ENCODE data around the gene CHCHD3. TPM values are rescaled to one million over a fixed set of nuclear protein-coding genes. Genes with fewer than 3 reads are reported as not detected.

The CHCHD3 gene
- total RNA-seq, 1 donor from 2014 or later, result 62.1 TPM

DNA sequence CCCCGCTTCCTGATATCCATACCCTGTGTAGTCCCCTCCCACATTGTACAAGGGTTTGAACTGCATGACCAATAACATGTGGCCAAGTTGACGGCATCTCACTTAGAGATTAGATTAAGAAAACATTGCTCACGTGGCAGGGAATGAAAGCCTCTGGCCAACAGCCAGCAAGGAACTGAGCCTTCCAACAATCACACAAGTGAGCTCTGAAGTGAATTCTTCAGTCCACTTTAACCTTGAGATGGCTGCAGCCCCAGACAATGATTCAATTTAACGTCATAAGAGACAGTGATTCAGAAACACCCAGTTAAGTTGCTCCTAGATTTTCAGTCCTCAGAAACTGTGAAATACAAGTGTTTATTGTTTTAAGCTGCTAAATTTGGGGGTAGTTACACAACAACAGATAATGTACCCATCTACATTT is 339.7 kb downstream of the CHCHD3 start:
- no peaks in the 10 kb centered on the region for H3K27me3 ChIP-seq (ENCODE audit: control insufficient read depth, insufficient read depth, low read length)
- H3K36me3 ChIP-seq (ENCODE audit: control insufficient read depth, insufficient read depth, low read length), result no peaks in the 10 kb centered on the region
- FAIRE-seq, result no peak
- no peak for TF ChIP-seq CTCF (IDR thresholded peaks at IDR 0.05; ENCODE audit: insufficient read depth, low read length, severe bottlenecking)
- peak; percentile 79 for DNase-seq (ENCODE audit: low read depth)
- no peak overlapping the region for H3K4me3 ChIP-seq (ENCODE audit: low read depth, low read length)

DNA sequence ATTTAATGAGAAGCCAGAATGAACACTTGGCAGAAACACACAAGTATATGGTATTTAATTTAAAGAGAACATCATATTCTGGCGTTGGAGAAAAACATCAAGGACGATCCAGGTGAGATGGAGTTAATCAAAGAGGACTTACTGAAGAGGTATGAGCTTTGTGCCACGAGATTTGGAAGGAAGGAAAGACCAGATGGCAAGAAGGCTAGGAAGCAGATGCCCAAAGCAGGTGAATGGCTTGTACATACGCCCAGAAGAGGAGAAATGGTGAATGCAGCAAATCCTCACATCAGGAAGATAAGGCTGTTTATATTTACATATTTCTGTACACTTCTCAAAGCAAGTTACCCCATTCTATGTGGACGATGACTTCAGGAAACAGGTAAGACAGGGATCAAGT is 341.7 kb downstream of the CHCHD3 start:
- no peak for FAIRE-seq
- DNase-seq (ENCODE audit: low read depth), result no peak
- H3K36me3 ChIP-seq (ENCODE audit: control insufficient read depth, insufficient read depth, low read length), result no peaks in the 10 kb centered on the region
- no peaks in the 10 kb centered on the region for H3K27me3 ChIP-seq (ENCODE audit: control insufficient read depth, insufficient read depth, low read length)
- no peak overlapping the region for H3K4me3 ChIP-seq (ENCODE audit: low read depth, low read length)
- no peak for TF ChIP-seq CTCF (IDR thresholded peaks at IDR 0.05; ENCODE audit: insufficient read depth, low read length, severe bottlenecking)

- DNase-seq (ENCODE audit: low read depth), result peak; percentile 83
- FAIRE-seq, result peak; percentile 55
- Histone ChIP-seq H3K36me3 (ENCODE audit: control insufficient read depth, insufficient read depth, low read length) (no peaks in the 10 kb centered on the region), H3K27me3 (ENCODE audit: control insufficient read depth, insufficient read depth, low read length) (no peaks in the 10 kb centered on the region), H3K4me3 (ENCODE audit: low read depth, low read length) (no peak overlapping the region)
- TF ChIP-seq CTCF (IDR thresholded peaks at IDR 0.05; ENCODE audit: insufficient read depth, low read length, severe bottlenecking), result no peak
These were observed 342.5 kb downstream of the CHCHD3 start for GRCh38 chr7:132739271-132739955.

DNA sequence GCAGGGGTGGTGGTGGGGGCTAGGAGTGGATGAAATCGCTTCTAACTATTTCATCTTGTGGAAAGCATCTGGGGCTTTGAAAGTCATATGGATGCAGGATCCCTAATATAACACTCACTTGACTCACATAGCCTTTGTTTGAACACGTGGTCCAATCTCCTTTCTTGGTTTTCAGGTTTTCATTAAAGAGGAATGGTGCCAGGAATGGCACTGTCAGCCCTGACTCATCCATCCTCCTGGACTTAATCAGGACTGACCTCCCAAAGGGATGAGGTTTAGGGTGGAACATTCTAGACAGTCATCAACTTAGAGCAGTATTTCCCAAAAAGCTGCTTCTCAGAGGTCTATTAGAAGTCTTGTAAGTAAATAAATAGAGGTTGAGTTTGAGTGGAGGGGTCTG is 343.6 kb downstream of the CHCHD3 start:
- DNase-seq (ENCODE audit: low read depth) (peak; percentile 97), FAIRE-seq (no peak)
- H3K27me3 ChIP-seq (ENCODE audit: control insufficient read depth, insufficient read depth, low read length), result no peaks in the 10 kb centered on the region
- no peak overlapping the region for H3K4me3 ChIP-seq (ENCODE audit: low read depth, low read length)
- no peak for TF ChIP-seq CTCF (IDR thresholded peaks at IDR 0.05; ENCODE audit: insufficient read depth, low read length, severe bottlenecking)
- H3K36me3 ChIP-seq (ENCODE audit: control insufficient read depth, insufficient read depth, low read length), result no peaks in the 10 kb centered on the region

DNA sequence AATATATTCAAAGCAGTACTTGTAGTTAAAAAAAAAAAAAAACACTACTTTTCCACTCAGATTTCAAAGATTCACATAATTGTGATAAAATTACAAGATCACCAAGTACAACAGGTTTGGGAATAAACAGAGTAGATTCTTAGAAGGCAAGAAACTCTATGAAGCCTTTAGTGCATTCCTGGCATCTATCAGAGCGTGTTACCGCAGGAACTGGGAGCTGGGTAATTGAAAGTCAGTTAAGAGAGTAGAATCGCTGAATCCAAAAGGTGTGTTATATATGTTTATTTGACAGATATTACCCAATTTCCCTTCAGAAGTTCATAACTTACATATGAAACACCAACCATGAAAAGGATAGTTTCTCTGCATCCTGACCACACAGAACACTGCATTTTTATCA is 346.4 kb downstream of the CHCHD3 start:
- H3K36me3 ChIP-seq (ENCODE audit: control insufficient read depth, insufficient read depth, low read length), result no peaks in the 10 kb centered on the region
- TF ChIP-seq CTCF (IDR thresholded peaks at IDR 0.05; ENCODE audit: insufficient read depth, low read length, severe bottlenecking), result no peak
- no peak overlapping the region for H3K4me3 ChIP-seq (ENCODE audit: low read depth, low read length)
- no peak for DNase-seq (ENCODE audit: low read depth)
- no peak for FAIRE-seq
- no peaks in the 10 kb centered on the region for H3K27me3 ChIP-seq (ENCODE audit: control insufficient read depth, insufficient read depth, low read length)

Other genes starting within 250 kb of the CHCHD3 start
- 84.0 and 84.6 TPM in 2 replicates for gene EXOC4, start 171.0 kb upstream of the CHCHD3 start, total RNA-seq

All from bronchial epithelial cell (primary cell).